GM12874 (cell line): Measurements from ENCODE around the gene OSGEP.
A peak's percentile ranks its signal among the peaks of the same experiment; 100 is the strongest.

Source experiments
- CTCF ChIP-seq: IDR thresholded peaks from 2 replicates; pipeline ENCODE4 v1.5.1; 2011; ENCODE audit warnings: low read depth, mild to moderate bottlenecking, control low read depth, low read length, moderate library complexity; ENCODE audit not compliant: insufficient read depth

Gene OSGEP

GRCh38 chr14:20469242-20469889, 14.8 kb upstream of the OSGEP start, which contains the start of gene PNP:
Gene PNP (plus strand): TSS chr14:20469406. CDS start chr14:20469525, 119 bp downstream.
- 0 out of 2 replicates have a peak, but pooled peaks have one; percentile 7 for TF ChIP-seq CTCF

GRCh38 chr14:20468764-20469241, 14.2 kb upstream of the OSGEP start:
- TF ChIP-seq CTCF: no peak

GRCh38 chr14:20461225-20462141, 6.9 kb upstream of the OSGEP start, which contains the start of gene PIP4P1:
Gene PIP4P1 (minus strand): TSS chr14:20461434. CDS start chr14:20461325, 109 bp downstream.
- no peak for TF ChIP-seq CTCF

- TF ChIP-seq CTCF: no peak
These were observed 6.0 kb upstream of the OSGEP start for GRCh38 chr14:20460458-20461224.

GRCh38 chr14:20458031-20458789, 3.6 kb upstream of the OSGEP start:
- no peak for TF ChIP-seq CTCF

GRCh38 chr14:20456971-20457370, 2.4 kb upstream of the OSGEP start:
- TF ChIP-seq CTCF: no peak
